UCSD-AML1 (cell line): ENCODE data around the gene TEFM.
"Not testable (repeated sequence)": the region's sequence is repeated elsewhere in the genome, so short reads cannot be mapped to it uniquely, and the experiment has no call there.

Experiments used
- DNase-seq: peaks from one replicate; lab custom pipeline; 2025; ENCODE audit not compliant: unreplicated experiment; lab: John Stamatoyannopoulos, UW

Gene TEFM

GRCh38 chr17:30921544-30922196 lies 15.6 kb upstream of the TEFM start, which contains the start of gene ADAP2:
Gene ADAP2 (plus strand): TSS chr17:30921945. CDS start chr17:30922015, 70 bp downstream.
- DNase-seq, result peak; percentile 42

DNA sequence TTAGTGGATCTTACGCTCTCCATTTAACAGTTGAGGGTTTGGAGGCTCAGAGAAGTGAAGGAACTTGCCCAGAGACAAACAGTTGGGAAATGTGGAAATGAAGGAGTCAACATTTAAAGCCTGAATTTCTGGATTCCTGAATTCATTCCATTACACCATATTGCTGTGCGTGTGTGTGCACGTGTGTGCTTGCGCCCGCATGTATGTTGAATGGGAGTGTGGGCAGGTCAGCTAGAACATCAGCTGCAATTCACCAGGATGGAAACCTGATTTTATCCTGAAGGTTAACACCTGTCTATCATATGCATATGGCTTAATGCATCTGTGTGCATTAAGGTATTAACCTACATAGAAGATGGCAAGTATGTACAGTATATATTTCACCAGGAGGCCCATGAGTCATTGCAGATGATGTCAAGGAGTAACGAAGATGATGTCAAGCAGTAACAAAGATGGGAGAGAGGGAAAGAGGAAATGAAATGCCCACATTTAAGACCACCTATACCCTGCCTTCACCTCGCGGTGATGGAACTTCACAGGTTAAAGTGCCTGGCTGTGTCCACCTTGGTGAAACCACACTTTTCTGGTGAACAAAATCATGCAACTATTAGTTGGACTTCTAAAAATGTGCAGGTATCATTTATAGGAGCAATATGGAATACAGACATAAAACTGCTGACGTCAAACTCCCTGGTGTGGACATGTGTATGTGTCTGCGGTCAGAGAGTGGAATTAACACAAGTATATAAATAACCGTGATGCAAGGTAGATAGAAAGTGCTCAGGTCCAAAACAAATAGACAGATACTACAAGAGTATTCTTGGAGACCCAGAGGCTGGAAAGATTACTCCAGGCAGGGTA lies 14.9 kb upstream of the TEFM start:
- DNase-seq, result no peak

DNA sequence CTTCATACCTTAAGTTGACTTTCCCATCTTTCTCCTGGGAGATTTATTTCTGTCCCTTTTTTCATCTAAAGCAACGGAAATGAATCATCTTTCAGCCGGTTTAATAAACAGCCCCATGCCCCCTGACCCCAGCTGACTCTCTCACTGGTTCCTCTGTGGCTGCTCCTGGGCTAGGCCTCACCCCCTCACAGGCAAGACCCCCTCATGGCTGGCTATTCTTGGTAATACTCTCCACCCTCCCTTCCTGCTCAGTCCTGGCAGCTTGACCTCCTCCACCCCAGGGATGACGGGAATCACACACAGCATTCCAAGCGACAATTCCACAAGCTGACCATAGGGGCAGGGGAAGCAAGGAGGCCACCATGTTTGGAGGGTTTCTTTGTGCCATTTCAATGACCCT lies 14.2 kb upstream of the TEFM start:
- DNase-seq, result no peak

DNA sequence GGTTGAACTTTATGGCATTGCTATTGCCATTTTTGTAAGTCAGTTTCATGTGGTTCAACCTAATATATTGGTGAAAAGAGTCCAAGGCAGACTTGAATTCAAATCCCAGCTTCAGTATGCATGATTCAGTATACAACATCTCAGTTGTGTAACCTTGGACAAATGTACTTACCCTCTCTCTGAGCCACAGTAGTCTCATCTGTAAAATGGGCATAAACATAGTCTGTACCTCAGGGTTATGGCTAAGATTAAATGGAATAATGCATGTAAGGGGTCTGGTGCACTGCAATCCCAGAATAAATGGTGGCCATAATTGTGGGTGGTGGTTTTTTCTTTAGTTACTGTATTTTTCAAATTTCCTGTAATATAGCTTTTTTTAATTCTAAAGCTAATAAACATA lies 11.0 kb upstream of the TEFM start:
- no peak for DNase-seq

GRCh38 chr17:30915833-30916611 lies 10.0 kb upstream of the TEFM start:
- no peak for DNase-seq

DNA sequence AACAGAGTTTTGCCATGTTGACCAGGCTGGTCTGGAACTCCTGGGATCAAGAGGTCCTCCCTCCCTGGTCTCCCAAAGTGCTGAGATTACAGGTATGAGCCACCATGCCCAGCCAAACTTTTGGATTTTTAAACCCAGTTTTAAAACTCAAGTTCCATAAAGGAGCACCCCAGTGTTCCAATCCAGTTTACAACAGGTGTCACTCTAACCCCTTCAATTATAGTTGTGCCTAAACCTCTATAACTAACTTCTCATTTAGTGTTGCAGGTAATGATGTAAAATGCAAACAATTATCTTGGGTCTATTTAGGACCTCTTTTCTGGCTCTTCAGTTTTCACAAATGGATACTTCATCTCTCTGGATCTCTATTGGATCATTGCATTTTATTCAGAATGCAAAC lies 7.9 kb upstream of the TEFM start:
- DNase-seq, result no peak

DNA sequence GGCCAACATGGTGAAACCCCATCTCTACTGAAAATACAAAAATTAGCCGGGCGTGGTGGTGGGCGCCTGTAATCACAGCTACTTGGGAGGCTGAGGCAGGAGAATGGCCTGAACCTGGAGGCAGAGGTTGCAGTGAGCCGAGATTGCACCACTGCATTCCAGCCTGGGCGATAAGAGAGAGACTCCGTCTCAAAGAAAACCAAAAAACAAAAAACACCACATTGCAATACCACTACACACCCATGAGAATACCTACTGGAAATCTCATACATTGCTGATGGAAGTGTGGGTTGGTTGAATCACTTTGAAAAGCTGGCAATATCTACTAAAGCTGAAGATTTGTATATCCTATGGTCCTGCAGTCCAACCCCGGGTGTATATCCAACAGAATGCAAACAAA lies 4.1 kb upstream of the TEFM start:
- not testable (repeated sequence) for DNase-seq

GRCh38 chr17:30908717-30909420 lies 2.8 kb upstream of the TEFM start:
- DNase-seq, result no peak

- DNase-seq, result peak; percentile 61
Measured at GRCh38 chr17:30905742-30906100, 317 bp downstream of the TEFM start.

DNA sequence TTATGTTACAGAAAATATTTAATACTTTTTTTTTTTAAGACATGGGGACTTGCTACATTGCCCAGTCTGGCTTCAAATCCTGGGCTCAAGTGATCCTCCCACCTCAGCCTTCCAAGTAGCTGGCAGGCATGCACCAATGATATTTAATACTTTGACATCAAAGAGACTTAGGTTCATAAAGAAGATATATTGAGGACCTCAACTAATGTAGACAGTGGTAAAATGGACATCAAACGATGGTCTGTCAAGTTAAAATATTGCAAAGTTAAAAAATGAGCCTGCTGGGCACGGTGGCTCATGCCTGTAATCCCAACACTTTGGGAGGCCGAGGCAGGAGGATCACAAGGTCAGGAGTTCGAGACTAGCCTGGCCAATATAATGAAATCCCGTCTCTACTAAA lies 8.7 kb downstream of the TEFM start:
- DNase-seq, result no peak

GRCh38 chr17:30894236-30894635 lies 11.8 kb downstream of the TEFM start:
- no peak for DNase-seq

GRCh38 chr17:30886187-30886586 lies 19.9 kb downstream of the TEFM start:
- no peak for DNase-seq

GRCh38 chr17:30869005-30869404 lies 37.0 kb downstream of the TEFM start:
- DNase-seq, result no peak

- no peak for DNase-seq
Measured at GRCh38 chr17:30864636-30865035, 41.4 kb downstream of the TEFM start.

- DNase-seq, result no peak
Measured at GRCh38 chr17:30858556-30859250, 47.3 kb downstream of the TEFM start.

DNA sequence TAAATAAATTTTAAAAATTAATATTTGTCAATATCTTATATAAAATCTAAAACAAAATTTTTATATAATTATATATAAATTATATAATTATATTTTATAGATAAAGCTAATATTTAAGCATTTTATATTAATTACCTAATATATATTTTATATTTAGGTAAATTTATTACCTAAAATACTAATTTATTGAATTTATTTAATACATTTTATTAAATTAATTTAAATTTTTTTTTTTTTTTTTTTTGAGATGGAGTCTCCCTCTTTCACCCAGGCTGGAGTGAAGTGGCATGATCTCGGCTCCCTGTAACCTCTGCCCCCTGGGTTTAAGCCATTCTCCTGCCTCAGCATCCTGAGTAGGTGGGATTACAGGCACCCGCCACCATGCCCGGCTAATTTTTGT lies 51.9 kb downstream of the TEFM start:
- no peak for DNase-seq
